Subcutaneous adipose tissue (tissue), 4 donors: ENCODE measurements around the gene S1PR1. TPM values are rescaled to one million over a fixed set of nuclear protein-coding genes. Genes with fewer than 3 reads are reported as not detected.

Experiments
- total RNA-seq, 4 donors: library from RNA; depleted of rRNA; stranded (reverse); fragments of >200 nt; gene quantifications; one replicate each; pipeline ENCODE4 v1.1.0, GENCODE V29; 2016
- TF ChIP-seq, protein P1 (sequence below): fragments of 450-650 bp; IDR thresholded peaks from one replicate; pipeline ENCODE4 v1.5.1; 2016; ENCODE audit warnings: low read depth, mild to moderate bottlenecking, control low read depth, antibody characterized with exemption, moderate library complexity

S1PR1 gene
- total RNA-seq, 4 donors from 2014 or later: 54.4 to 185 (median 117) TPM

DNA sequence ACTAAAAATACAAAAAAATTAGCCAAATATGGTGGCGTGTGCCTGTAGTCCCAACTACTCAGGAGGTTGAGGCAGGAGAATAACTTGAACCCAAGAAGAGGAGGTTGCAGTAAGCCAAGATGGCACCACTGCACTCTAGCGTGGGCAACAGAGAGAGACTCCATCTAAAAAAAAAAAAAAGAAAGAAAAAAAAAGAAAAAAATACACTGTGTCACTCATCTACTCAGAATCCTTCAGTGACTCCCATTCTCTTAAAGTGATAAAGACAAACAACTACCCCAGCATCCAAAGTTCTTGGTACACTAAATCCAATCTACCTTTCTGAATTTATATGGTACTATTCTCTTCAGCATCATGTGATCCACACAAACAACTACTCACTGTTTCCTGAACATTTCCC, 40.2 kb upstream of the S1PR1 start:
- TF ChIP-seq, protein P1, sequence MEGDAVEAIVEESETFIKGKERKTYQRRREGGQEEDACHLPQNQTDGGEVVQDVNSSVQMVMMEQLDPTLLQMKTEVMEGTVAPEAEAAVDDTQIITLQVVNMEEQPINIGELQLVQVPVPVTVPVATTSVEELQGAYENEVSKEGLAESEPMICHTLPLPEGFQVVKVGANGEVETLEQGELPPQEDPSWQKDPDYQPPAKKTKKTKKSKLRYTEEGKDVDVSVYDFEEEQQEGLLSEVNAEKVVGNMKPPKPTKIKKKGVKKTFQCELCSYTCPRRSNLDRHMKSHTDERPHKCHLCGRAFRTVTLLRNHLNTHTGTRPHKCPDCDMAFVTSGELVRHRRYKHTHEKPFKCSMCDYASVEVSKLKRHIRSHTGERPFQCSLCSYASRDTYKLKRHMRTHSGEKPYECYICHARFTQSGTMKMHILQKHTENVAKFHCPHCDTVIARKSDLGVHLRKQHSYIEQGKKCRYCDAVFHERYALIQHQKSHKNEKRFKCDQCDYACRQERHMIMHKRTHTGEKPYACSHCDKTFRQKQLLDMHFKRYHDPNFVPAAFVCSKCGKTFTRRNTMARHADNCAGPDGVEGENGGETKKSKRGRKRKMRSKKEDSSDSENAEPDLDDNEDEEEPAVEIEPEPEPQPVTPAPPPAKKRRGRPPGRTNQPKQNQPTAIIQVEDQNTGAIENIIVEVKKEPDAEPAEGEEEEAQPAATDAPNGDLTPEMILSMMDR: no peak

DNA sequence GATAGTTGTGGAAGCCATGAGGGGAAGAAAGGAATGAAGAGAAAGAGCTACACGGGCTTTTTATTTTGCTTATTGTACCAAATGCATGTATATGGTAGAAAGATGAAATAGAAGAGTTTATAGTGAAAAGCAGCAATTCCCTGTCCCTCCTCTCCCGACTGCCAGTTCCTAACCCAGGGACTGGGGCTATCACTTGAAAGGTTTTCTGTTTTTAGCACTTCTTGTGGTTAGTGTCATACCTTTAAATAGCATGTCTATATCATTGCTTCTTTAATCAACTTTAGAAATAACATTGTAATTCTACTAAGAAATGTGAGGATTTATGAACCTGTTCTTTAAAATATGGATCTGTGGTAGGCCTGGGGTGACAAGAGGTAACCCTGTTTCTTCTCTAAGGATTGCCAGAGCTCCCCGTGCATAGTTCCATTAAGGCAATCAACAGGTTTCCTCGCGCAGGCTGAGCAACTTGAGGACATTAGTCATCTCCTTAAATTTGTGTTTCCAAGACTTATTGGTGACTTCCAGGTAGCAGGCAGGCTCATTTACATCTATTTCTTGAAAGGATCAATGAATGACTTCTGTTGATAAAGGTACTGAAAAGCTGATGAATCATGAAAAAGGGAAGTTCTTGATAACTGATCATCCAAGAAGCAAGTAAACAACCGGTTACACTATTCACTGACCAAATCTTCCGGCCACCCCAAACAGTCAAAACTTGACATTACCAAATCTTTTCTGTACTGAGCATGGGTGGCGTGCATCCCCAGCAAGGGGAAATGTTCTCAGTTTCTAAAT, 37.8 kb upstream of the S1PR1 start:
- TF ChIP-seq, protein P1: no peak

DNA sequence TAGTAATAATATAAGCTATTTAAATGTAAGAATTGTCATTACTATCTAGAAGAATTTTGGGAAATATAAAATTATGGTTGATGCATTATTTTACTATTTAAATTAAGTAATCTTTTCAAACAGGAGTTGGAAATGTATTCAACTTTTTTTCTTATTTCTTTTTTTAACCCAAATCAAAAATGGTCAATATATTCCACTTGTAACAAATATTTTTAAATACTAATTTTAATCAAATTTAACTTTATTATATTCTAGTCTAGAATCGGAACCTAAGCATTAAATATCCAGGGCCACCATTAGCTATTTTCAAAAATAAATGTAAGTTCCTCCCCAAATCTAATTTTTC, 37.2 kb upstream of the S1PR1 start:
- TF ChIP-seq, protein P1: no peak

DNA sequence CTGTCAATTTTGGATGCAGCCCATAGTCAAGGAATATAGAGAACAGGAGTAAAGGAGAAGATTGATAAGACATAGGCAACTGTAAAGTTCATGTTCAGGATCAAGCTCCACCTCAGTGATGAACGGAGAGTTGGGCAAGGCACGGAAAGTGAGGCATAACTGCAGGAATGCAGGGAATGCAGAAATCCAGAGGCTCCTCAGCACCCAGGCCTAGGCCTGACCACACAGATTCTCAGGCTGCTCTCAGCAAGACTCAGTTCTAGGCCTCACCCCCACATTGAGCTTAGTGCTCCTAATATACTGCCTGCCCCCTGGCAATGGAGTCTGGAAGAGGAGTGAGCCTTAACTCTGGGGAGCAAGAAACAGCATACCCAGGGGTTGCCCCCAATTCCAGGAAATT, 36.3 kb upstream of the S1PR1 start:
- TF ChIP-seq, protein P1: no peak

DNA sequence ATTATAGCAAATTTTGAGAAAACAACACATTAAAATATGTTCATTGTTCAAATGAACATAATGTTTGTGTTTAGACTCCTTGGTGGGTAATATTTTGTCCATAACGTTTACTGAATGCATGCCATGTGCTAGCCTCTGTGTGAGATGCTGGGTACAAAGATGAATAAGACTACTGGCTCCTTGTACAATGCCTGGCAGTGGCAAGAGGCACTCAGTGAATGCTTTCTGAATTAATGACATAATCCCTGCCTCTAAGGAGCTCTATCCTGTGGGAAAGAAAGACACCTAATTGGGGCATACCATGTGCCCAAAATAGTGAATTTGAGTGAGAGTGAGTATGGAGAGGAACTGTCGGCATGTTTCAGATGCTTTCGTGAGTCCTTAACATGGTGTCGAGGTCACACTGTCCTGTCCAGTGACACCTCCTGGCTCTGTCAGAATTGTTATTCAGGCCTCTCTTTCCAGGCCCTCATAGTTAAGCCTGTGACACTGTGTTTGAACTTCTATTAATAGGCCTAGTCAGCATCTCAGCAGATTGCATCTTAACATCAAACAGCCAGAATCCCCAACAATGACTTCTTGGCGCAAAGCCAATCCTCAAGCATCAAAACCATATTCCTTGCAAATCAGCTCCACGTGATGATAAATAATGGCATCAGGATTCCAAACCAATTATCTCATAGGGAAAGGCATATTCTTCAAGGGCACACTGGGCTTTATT, 32.8 kb upstream of the S1PR1 start:
- TF ChIP-seq, protein P1: no peak

DNA sequence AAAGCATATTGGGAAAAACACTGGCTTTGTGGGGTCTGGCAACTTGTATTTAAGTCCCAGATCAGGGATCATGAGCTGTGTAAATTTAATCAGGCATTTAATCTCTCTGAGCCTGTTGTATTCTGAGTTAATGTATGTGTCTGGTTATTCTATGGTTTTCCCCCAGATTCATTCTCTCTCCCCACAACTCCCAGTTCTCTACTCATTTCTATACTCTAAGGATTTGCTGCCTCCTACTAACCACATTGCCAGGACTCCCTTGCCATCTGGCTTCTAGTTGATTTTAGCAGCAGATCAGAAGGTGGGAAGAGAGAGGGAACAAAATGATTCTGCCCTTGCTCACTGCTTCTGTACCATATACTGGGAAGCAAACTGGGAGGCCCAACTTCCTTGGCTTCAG, 31.4 kb upstream of the S1PR1 start:
- TF ChIP-seq, protein P1: no peak

DNA sequence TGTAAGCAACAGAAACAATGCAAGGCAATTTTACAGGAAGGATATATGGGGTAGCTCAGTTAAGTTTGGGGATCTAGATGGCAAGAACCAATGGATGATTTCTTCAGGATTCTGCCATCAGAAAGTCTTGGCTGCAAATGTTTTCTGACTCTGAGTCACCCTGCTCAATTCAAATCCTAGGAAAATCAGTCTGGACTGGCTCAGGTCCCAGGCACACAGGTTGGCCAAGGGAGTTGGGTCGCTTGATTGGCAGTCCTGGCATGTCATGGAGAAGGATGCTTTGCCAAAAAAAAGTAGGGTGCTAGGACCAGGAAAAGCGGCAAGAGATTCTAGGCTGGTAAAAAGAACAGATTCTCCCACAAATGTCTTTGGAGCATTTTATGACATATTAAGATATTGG, 28.9 kb upstream of the S1PR1 start:
- TF ChIP-seq, protein P1: no peak
